IPS-18a (cell line): ENCODE data around the gene HNF1A.

ENCODE experiments used
- H3K27ac ChIP-seq: one replicate; pipeline ENCODE4 v1.5.1; 2013; ENCODE audit warnings: low read length
- H3K27me3 ChIP-seq: one replicate; pipeline ENCODE4 v1.6.1; 2013; ENCODE audit warnings: mild to moderate bottlenecking, low read length; ENCODE audit not compliant: control insufficient read depth, insufficient read depth
- H3K36me3 ChIP-seq: one replicate; pipeline ENCODE4 v1.6.1; 2013; ENCODE audit warnings: low read depth, low read length; ENCODE audit not compliant: control insufficient read depth
- H3K4me1 ChIP-seq: one replicate; pipeline ENCODE4 v1.6.1; 2013; ENCODE audit warnings: low read depth, low read length; ENCODE audit not compliant: control insufficient read depth
- H3K4me3 ChIP-seq: one replicate; pipeline ENCODE4 v1.5.1; 2013; ENCODE audit warnings: low read length
- H3K9ac ChIP-seq: one replicate; pipeline ENCODE4 v1.6.1; 2013; ENCODE audit warnings: mild to moderate bottlenecking, low read length, moderate library complexity
- H3K9me3 ChIP-seq: one replicate; pipeline ENCODE4 v1.6.1; 2013; ENCODE audit warnings: low read depth, low read length; ENCODE audit not compliant: control insufficient read depth

The HNF1A gene

DNA sequence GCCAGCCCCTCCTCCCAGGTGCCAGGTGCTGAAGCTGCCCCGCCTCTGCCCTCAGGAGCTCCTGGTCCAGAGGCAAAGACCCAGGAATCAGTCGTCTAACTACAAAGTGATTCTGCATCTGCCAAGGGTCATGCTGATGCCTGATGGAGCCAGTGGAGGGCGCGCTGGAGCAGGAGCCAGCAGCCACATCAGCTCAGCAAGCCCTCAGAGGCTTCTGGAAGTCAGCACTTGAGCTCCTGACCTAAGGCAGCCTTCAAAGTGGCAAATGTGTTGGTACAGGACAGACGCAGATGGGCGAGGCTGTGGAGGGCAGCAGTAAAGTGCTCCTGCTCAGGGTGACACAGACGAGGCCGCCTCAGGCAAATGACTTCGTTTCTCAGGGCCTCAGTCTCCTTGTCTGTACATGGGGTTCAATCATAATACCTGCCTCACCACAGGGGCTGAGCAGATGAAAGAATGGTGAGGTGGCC, 27.0 kb downstream of the HNF1A start:
- H3K36me3 ChIP-seq: peaks cover 56% of the 10 kb centered on the region

GRCh38 chr12:121008347-121009098, 30.2 kb downstream of the HNF1A start:
- H3K27me3 ChIP-seq: no peaks in the 10 kb centered on the region
- peaks cover 63% of the 10 kb centered on the region for H3K36me3 ChIP-seq
- no peak overlapping the region for H3K9ac ChIP-seq
- no peaks in the 10 kb centered on the region for H3K9me3 ChIP-seq
- H3K4me3 ChIP-seq: no peak overlapping the region
- H3K4me1 ChIP-seq: no peaks in the 10 kb centered on the region
- H3K27ac ChIP-seq: no peak overlapping the region

More for the DNA sequence above, 27.0 kb downstream of the HNF1A start:
- no peaks in the 10 kb centered on the region for H3K27me3 ChIP-seq
- no peak overlapping the region for H3K27ac ChIP-seq
- H3K9me3 ChIP-seq: no peaks in the 10 kb centered on the region
- no peak overlapping the region for H3K9ac ChIP-seq
- H3K4me3 ChIP-seq: no peak overlapping the region
- H3K4me1 ChIP-seq: no peaks in the 10 kb centered on the region

- H3K4me1 ChIP-seq: no peaks in the 10 kb centered on the region
- no peak overlapping the region for H3K4me3 ChIP-seq
- H3K27ac ChIP-seq: no peak overlapping the region
- H3K27me3 ChIP-seq: no peaks in the 10 kb centered on the region
- H3K9me3 ChIP-seq: no peaks in the 10 kb centered on the region
- H3K36me3 ChIP-seq: peaks cover 52% of the 10 kb centered on the region
- H3K9ac ChIP-seq: no peak overlapping the region
These were observed 31.4 kb downstream of the HNF1A start for GRCh38 chr12:121009741-121010140.

DNA sequence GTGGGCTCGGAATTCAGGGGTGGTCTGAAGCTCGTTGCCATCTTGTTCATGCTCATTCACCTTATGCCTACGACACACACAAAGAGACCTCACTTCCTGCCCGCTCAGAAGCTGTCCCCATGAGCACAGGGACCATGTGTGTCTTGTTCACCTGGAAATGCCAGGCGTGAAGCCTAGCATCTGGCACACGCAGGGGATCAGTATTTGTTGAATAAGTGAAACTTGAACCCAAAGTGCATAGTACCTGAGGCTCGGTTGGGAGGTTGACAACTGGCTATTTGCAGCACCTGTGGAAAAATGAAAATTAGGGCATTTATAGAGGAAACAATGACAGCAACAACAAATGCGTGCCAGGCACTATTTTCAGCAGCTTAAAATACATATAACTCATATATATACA, 32.5 kb downstream of the HNF1A start:
- Histone ChIP-seq H3K4me3 (no peak overlapping the region), H3K27ac (no peak overlapping the region), H3K4me1 (no peaks in the 10 kb centered on the region), H3K9me3 (no peaks in the 10 kb centered on the region), H3K9ac (no peak overlapping the region), H3K36me3 (peaks cover 47% of the 10 kb centered on the region), H3K27me3 (no peaks in the 10 kb centered on the region)

- H3K36me3 ChIP-seq: peaks cover 47% of the 10 kb centered on the region
- no peaks in the 10 kb centered on the region for H3K27me3 ChIP-seq
- no peak overlapping the region for H3K9ac ChIP-seq
- no peak overlapping the region for H3K4me3 ChIP-seq
- H3K4me1 ChIP-seq: no peaks in the 10 kb centered on the region
- no peaks in the 10 kb centered on the region for H3K9me3 ChIP-seq
- no peak overlapping the region for H3K27ac ChIP-seq
These were observed 33.5 kb downstream of the HNF1A start for GRCh38 chr12:121011820-121012219.

DNA sequence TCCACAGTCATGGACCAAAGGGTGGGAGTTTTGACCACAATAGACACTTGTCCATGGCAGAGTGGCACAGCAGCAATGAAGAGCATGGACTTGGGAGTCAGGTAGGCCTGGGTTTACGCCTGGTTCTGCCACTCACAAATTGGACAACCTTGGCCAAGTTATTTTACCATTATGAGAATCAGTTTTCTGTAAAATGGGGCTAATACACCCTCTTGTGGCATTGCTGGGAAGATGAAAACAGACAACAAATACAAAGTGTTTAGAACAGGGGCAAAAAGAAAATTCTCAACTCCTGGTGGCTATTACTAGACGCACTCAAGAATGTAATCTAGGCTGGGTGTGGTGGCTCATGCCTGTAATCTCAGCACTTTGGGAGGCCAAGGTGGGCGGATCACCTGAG, 35.4 kb downstream of the HNF1A start:
- Histone ChIP-seq H3K9ac (no peak overlapping the region), H3K27ac (no peak overlapping the region), H3K36me3 (peaks cover 30% of the 10 kb centered on the region), H3K4me1 (no peaks in the 10 kb centered on the region), H3K4me3 (no peak overlapping the region), H3K9me3 (no peaks in the 10 kb centered on the region), H3K27me3 (no peaks in the 10 kb centered on the region)

- peak within 1 kb of the TSS; percentile 100 for H3K4me3 ChIP-seq
- no peaks in the 10 kb centered on the region for H3K27me3 ChIP-seq
- no peaks in the 10 kb centered on the region for H3K4me1 ChIP-seq
- peaks cover 14% of the 10 kb centered on the region for H3K36me3 ChIP-seq
- H3K27ac ChIP-seq: peak within 1 kb of the TSS; percentile 79
- peak within 1 kb of the TSS; percentile 96 for H3K9ac ChIP-seq
- H3K9me3 ChIP-seq: no peaks in the 10 kb centered on the region
These were observed 37.8 kb downstream of the HNF1A start, which contains the start of gene C12orf43 for GRCh38 chr12:121015825-121016766. TSS of gene C12orf43 (minus strand) at chr12:121016487. CDS start at chr12:121016474, 13 bp downstream.

GRCh38 chr12:121017966-121018491, 39.7 kb downstream of the HNF1A start:
- Histone ChIP-seq H3K9me3 (no peaks in the 10 kb centered on the region), H3K4me1 (no peaks in the 10 kb centered on the region), H3K9ac (no peak overlapping the region), H3K27ac (no peak overlapping the region), H3K4me3 (no peak overlapping the region), H3K36me3 (peaks cover 7% of the 10 kb centered on the region), H3K27me3 (no peaks in the 10 kb centered on the region)

DNA sequence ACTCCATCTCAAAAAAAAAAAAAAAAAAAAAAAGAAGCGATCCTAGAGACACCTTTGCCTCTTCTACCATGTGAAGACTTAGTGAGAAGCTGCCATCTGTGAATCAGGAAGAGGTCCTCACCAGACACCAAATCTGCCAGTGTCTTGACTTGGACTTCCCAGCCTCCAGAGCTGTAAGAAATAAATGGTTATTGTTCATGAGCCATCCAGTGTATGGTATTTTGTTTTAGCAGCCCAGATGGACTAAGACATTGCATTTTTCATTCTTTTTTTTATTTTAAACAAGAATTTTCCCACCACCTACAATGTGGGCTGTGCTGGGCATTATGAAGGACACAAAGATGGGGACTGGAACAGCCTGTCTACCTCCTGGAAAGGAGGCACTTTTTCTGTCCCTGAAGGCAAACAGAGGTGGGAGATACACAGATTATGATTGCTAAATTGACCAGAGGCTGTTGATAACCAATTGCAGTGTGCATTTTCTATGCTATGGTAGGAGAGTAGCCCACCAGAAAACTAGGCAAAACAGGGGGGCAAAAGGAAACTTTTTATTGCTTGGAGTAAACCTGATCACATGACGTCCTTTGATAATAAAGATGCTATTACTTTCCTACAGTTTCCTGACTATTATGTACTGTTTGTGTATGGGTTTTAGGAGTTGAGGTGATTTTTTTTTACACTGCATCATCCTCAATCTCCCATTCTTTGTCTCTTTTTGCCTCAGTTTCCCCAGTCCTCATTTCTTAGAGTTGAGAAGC, 40.7 kb downstream of the HNF1A start:
- Histone ChIP-seq H3K27ac (no peak overlapping the region), H3K27me3 (no peaks in the 10 kb centered on the region), H3K4me1 (no peaks in the 10 kb centered on the region), H3K4me3 (no peak overlapping the region), H3K36me3 (no peaks in the 10 kb centered on the region), H3K9me3 (no peaks in the 10 kb centered on the region), H3K9ac (no peak overlapping the region)

DNA sequence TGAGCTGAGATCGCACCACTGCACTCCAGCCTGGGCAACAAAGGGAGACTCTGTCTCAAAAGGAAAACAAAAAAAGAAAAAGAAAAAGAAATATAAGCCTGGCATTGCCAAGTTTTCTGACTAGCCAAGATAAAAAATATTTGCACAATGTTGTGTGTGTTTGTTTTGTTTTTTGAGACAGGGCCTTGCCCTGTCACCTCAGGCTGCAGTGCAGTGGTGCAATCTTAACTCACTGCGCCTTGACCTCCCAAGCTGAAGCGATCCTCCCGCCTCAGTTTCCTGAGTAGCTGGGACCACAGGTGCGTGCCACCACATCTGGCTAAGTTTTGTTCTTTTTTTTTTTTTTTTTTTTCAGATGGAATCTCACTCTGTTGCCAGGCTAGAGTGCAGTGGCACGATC, 43.4 kb downstream of the HNF1A start:
- no peaks in the 10 kb centered on the region for H3K36me3 ChIP-seq
- no peaks in the 10 kb centered on the region for H3K4me1 ChIP-seq
- no peak overlapping the region for H3K27ac ChIP-seq
- H3K9me3 ChIP-seq: no peaks in the 10 kb centered on the region
- H3K4me3 ChIP-seq: no peak overlapping the region
- no peak overlapping the region for H3K9ac ChIP-seq
- H3K27me3 ChIP-seq: no peaks in the 10 kb centered on the region

- Histone ChIP-seq H3K27me3 (no peaks in the 10 kb centered on the region), H3K36me3 (no peaks in the 10 kb centered on the region), H3K9me3 (no peaks in the 10 kb centered on the region), H3K4me1 (no peaks in the 10 kb centered on the region), H3K9ac (no peak overlapping the region), H3K27ac (no peak overlapping the region), H3K4me3 (no peak overlapping the region)
These were observed 44.4 kb downstream of the HNF1A start for GRCh38 chr12:121022713-121023112.
